ENCODE data around the gene AHCY. TPM values are rescaled to one million over a fixed set of nuclear protein-coding genes. Genes with fewer than 3 reads are reported as not detected.
"Not testable (repeated sequence)": the region's sequence is repeated elsewhere in the genome, so short reads cannot be mapped to it uniquely, and the experiment has no call there.

Gene AHCY
- total RNA-seq, 2 experiments from 2014 or later, result 183 to 189 TPM

DNA sequence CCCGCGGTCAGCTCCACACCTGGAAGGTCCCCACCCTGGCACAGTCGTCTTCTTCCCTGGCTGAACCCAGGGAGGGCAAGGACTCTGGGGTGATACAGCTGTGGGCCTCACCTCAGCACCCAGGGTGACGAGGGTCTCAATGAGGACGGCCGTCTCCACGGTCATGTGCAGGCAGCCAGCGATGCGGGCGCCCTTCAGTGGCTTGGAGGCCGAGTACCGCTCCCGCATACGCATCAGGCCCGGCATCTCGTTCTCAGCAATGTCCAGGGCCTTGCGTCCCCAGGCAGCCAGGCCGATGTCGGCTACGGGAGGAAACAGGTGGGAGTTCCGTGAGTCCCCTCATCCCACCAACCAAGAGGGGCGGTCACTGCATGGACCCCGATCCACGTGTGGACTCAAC, 7.9 kb downstream of the AHCY start:
- ATAC-seq, result no peak
- no peak for DNase-seq
- ChIA-PET CTCF (interaction anchor here (2.7 kb wide), 1 partner anchor 18 kb away, joined by 6 read pairs; no protein-coding TSS in a partner anchor), POLR2A (no interaction called here)
- H3K36me3 Mint-ChIP-seq (ENCODE audit: low read depth), result peaks cover 42% of the 10 kb centered on the region
- no peaks in the 10 kb centered on the region for H3K9me3 Mint-ChIP-seq (ENCODE audit: low read depth)
- H3K27me3 Mint-ChIP-seq, result no peaks in the 10 kb centered on the region
- intact Hi-C loops (cut with DNase I, micrococcal nuclease), result no loop called here
- no peak overlapping the region for H3K27ac Mint-ChIP-seq
- no peak overlapping the region for H3K4me3 Mint-ChIP-seq
- H3K4me1 Mint-ChIP-seq, result no peaks in the 10 kb centered on the region

DNA sequence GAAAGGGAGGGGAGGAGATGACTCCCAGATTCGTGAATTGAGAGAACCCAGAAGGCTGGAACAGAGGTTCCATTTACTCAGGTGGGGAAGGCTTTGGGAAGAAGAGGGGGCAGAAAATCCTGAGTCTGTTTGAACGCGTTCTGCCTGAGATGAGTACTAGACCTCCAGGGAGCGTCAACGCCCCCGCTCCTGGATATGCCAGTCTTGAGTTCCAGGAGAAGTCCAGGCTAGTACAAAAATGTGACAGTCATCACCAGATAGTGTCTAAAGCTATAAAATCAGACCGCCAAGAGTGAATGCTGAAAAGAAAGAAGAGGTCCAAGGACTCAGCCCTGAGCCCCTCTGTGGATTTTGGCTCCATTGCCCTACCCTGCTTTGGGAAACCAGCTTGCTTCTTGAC, 8.6 kb downstream of the AHCY start:
- ATAC-seq (no peak), DNase-seq (no peak)
- Mint-ChIP-seq H3K4me3 (no peak overlapping the region), H3K27me3 (no peaks in the 10 kb centered on the region), H3K27ac (no peak overlapping the region), H3K4me1 (no peaks in the 10 kb centered on the region), H3K9me3 (ENCODE audit: low read depth) (no peaks in the 10 kb centered on the region), H3K36me3 (ENCODE audit: low read depth) (peaks cover 49% of the 10 kb centered on the region)
- ChIA-PET CTCF (interaction anchor here (2.7 kb wide), 1 partner anchor 18 kb away, joined by 6 read pairs; no protein-coding TSS in a partner anchor), POLR2A (no interaction called here)
- intact Hi-C loops (cut with DNase I, micrococcal nuclease), result no loop called here

DNA sequence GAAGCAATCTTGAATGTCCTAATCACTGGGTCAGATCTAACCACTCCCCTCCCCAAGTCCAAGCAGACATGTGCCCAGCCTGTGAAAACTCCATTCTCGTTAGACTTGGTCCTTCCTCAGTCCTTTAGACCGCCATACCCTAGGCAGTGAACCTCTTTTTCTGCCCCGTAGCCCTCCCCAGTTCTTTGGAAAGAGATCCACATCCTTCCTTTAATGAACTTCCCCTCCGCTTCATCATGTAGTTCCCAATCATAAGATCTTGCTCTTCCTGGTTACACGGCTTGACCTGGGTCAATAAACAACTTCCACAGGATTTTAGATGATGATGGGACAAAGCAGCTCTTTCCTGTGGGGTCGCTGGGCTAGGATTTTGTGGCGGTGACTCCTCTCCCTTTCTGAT, 9.6 kb downstream of the AHCY start:
- H3K4me3 Mint-ChIP-seq, result no peak overlapping the region
- ChIA-PET POLR2A (interaction anchor here (0.6 kb wide), 1 partner anchor 9 kb away, joined by 3 read pairs; the partner anchor contains the start of gene AHCY), CTCF (no interaction called here)
- H3K36me3 Mint-ChIP-seq (ENCODE audit: low read depth), result peaks cover 52% of the 10 kb centered on the region
- H3K9me3 Mint-ChIP-seq (ENCODE audit: low read depth), result no peaks in the 10 kb centered on the region
- no peaks in the 10 kb centered on the region for H3K27me3 Mint-ChIP-seq
- no peak overlapping the region for H3K27ac Mint-ChIP-seq
- intact Hi-C loops (cut with DNase I, micrococcal nuclease), result no loop called here
- DNase-seq (no peak), ATAC-seq (no peak)
- no peaks in the 10 kb centered on the region for H3K4me1 Mint-ChIP-seq

DNA sequence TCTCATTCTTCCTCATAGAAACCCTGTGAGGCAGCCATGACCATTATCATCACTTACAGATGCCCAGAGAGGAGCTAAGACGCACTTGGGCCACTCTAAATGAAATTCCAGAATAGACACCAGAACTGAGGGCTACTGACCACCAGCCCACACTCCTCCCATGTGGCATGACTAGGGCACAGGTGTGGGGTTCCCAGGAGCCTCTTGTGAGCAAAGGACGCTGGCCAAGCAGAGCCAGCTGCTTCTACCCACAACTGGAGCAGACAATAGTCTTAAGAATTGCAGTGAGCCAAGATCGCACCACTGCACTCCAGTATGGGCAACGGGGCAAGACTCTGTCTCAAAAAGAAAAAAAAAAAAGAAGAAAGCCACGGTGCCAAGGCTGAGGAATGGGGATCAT, 10.0 kb downstream of the AHCY start:
- H3K4me3 Mint-ChIP-seq, result no peak overlapping the region
- ChIA-PET POLR2A (interaction anchor here (0.6 kb wide), 1 partner anchor 10 kb away, joined by 3 read pairs; the partner anchor contains the start of gene AHCY), CTCF (no interaction called here)
- H3K9me3 Mint-ChIP-seq (ENCODE audit: low read depth), result no peaks in the 10 kb centered on the region
- H3K27me3 Mint-ChIP-seq, result no peaks in the 10 kb centered on the region
- no peak for DNase-seq
- H3K27ac Mint-ChIP-seq, result no peak overlapping the region
- peaks cover 52% of the 10 kb centered on the region for H3K36me3 Mint-ChIP-seq (ENCODE audit: low read depth)
- H3K4me1 Mint-ChIP-seq, result no peaks in the 10 kb centered on the region
- ATAC-seq, result no peak
- intact Hi-C loops (cut with DNase I, micrococcal nuclease), result no loop called here

DNA sequence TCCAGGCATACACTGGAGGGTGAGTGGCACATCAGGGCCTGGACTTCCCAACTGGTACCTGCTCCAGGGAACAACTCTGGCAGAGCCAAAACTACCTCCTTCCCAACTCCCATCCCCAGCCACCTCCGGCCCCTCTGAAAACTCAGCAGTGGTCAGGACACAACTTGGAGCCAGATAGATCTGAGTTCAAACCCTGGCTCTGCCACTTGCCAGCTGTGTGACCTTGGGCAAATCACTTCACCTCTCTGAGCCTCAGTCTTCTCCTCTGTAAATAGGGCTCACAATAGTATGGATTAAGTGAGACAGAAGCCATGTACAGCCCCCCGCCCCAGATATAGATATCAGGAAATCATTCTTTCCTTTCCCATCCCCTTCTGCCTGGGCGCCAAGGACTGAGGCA, 10.7 kb downstream of the AHCY start:
- ChIA-PET CTCF (no interaction called here), POLR2A (no interaction called here)
- ATAC-seq, result no peak
- H3K4me3 Mint-ChIP-seq, result no peak overlapping the region
- H3K27ac Mint-ChIP-seq, result no peak overlapping the region
- intact Hi-C loops (cut with DNase I, micrococcal nuclease), result no loop called here
- no peak for DNase-seq
- H3K36me3 Mint-ChIP-seq (ENCODE audit: low read depth), result peaks cover 52% of the 10 kb centered on the region
- H3K9me3 Mint-ChIP-seq (ENCODE audit: low read depth), result no peaks in the 10 kb centered on the region
- H3K4me1 Mint-ChIP-seq, result no peaks in the 10 kb centered on the region
- no peaks in the 10 kb centered on the region for H3K27me3 Mint-ChIP-seq

DNA sequence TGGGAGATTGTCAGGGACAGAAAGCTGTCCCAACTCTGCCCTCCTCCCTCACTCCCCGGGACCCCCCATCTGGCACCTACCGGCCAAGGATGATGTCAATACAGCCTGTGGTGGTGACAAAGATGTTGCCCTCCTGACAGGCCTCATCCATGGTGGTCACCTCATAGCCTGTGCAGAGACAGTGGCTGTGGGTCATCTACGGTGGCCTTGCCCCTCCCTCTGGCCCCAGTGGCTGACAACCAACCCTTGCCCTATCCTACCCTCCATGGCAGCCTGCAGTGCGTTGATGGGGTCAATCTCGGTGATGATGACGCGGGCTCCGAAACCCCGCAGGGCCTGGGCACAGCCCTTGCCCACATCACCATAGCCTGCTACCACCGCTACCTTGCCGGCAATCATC, 12.7 kb downstream of the AHCY start:
- no peak overlapping the region for H3K4me3 Mint-ChIP-seq
- no peaks in the 10 kb centered on the region for H3K4me1 Mint-ChIP-seq
- no peaks in the 10 kb centered on the region for H3K27me3 Mint-ChIP-seq
- intact Hi-C loops (cut with DNase I, micrococcal nuclease), result no loop called here
- H3K36me3 Mint-ChIP-seq (ENCODE audit: low read depth), result peaks cover 60% of the 10 kb centered on the region
- H3K9me3 Mint-ChIP-seq (ENCODE audit: low read depth), result no peaks in the 10 kb centered on the region
- no peak overlapping the region for H3K27ac Mint-ChIP-seq
- ATAC-seq (no peak), DNase-seq (no peak)
- POLR2A ChIA-PET, result interaction anchor here (0.5 kb wide), 1 partner anchor 799 kb away, joined by 3 read pairs; no protein-coding TSS in a partner anchor
- CTCF ChIA-PET, result interaction anchor here (0.6 kb wide), 1 partner anchor 80 kb away, joined by 3 read pairs; no protein-coding TSS in a partner anchor

DNA sequence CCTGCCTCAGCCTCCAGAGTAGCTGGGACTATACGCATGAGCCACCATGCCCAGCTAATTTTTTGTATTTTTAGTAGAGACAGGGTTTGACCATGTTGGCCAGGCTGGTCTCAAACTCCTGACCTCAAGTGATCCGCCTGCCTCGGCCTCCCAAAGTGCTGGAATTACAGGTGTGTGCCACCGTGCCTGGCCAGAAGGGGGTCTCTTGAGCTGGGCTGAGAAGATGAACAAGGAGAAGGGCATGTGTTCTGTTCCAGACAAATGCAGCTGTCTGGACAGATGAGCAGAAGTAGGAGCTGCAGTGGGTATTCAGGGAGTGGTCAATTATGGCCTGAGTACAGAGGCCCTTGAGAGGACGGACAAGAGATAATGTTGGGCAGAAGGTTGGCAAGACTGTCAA, 15.7 kb downstream of the AHCY start:
- DNase-seq; H3K4me1 Mint-ChIP-seq; H3K9me3 Mint-ChIP-seq (ENCODE audit: low read depth); ATAC-seq; H3K27ac Mint-ChIP-seq; H3K4me3 Mint-ChIP-seq; H3K27me3 Mint-ChIP-seq; intact Hi-C loops (cut with DNase I, micrococcal nuclease); POLR2A ChIA-PET: not testable (repeated sequence)
- H3K36me3 Mint-ChIP-seq (ENCODE audit: low read depth), result peaks cover 64% of the 10 kb centered on the region
- CTCF ChIA-PET, result interaction anchor here (1.8 kb wide), 1 partner anchor 9 kb away, joined by 6 read pairs; no protein-coding TSS in a partner anchor

DNA sequence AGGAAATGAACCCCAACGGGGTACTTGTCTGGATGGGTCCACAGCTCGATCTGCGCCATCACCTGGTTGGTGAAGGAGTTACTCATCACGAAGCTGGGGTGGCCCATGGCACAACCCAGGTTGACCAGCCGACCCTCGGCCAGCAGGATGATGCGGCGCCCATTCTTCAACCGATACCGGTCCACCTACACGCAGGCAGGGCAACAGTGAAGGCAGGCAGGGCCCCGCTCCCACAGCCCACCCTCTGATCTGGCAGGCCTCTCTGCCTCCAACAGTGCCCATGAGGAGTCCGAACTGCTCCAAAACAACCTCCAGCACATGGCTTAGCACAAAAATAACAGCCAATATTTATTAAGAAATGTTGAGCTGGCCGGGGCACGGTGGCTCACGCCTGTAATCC, 17.7 kb downstream of the AHCY start:
- Mint-ChIP-seq H3K27me3 (no peaks in the 10 kb centered on the region), H3K4me1 (no peaks in the 10 kb centered on the region), H3K4me3 (no peak overlapping the region), H3K27ac (no peak overlapping the region), H3K36me3 (ENCODE audit: low read depth) (peaks cover 64% of the 10 kb centered on the region), H3K9me3 (ENCODE audit: low read depth) (no peaks in the 10 kb centered on the region)
- intact Hi-C loops (cut with DNase I, micrococcal nuclease), result no loop called here
- ChIA-PET CTCF (interaction anchor here (1.0 kb wide), 1 partner anchor 27 kb away, joined by 3 read pairs; no protein-coding TSS in a partner anchor), POLR2A (no interaction called here)
- ATAC-seq (no peak), DNase-seq (no peak)

DNA sequence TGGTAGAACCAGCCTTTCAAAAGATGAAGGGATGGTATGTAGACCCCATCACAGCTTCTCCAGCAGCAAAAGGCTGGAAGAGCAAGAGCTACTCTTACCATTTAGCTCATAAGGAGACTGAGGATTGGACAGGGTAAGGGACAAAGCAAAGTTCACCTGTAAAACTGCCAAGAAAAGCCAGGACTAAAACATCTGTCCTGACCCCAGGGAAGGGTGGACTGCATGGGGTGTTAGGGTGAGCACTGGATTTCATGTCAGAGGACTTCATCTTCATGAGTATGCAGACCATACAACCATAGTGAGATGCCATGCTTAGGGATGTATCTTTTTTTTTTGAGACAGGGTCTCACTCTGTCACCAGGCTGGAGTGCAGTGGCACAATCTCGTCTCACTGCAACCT, 19.3 kb downstream of the AHCY start:
- H3K9me3 Mint-ChIP-seq (ENCODE audit: low read depth), result no peaks in the 10 kb centered on the region
- no peaks in the 10 kb centered on the region for H3K27me3 Mint-ChIP-seq
- no peak overlapping the region for H3K27ac Mint-ChIP-seq
- H3K4me1 Mint-ChIP-seq, result no peaks in the 10 kb centered on the region
- H3K4me3 Mint-ChIP-seq, result no peak overlapping the region
- CTCF ChIA-PET, result no interaction called here
- intact Hi-C loops (cut with DNase I, micrococcal nuclease), result loop anchor here in 1 of 2 experiments (2.0 kb wide), 1 partner anchor 69 kb away; no protein-coding TSS in a partner anchor
- ATAC-seq (no peak), DNase-seq (no peak)
- H3K36me3 Mint-ChIP-seq (ENCODE audit: low read depth), result peaks cover 64% of the 10 kb centered on the region
- POLR2A ChIA-PET, result no interaction called here

DNA sequence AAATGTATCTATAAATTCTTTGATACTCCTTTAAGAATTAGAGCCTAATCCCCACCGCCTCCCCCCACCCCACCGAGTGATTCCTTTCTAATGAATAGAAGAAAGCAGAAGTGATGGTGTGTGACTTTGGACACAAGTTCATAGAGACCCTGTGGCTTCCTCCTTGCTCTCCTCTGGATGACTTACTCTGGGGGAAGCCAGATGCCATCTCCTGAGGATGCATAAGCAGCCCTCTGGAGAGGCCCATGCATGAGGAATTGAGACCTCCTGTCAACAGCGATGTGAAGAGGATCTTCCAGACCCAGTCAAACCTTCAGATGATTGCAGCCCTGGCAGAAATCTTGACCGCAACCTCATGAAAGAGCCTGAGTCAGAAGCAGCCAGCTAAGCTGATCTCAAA, 21.1 kb downstream of the AHCY start:
- Mint-ChIP-seq H3K27ac (no peak overlapping the region), H3K27me3 (no peaks in the 10 kb centered on the region), H3K9me3 (ENCODE audit: low read depth) (no peaks in the 10 kb centered on the region), H3K4me3 (no peak overlapping the region), H3K36me3 (ENCODE audit: low read depth) (peaks cover 64% of the 10 kb centered on the region), H3K4me1 (no peaks in the 10 kb centered on the region)
- intact Hi-C loops (cut with DNase I, micrococcal nuclease), result loop anchor here in 1 of 2 experiments (2.0 kb wide), 1 partner anchor 71 kb away; no protein-coding TSS in a partner anchor
- CTCF ChIA-PET, result no interaction called here
- DNase-seq (no peak), ATAC-seq (no peak)
- POLR2A ChIA-PET, result interaction anchor here (0.5 kb wide), 1 partner anchor 104 kb away, joined by 3 read pairs; no protein-coding TSS in a partner anchor

DNA sequence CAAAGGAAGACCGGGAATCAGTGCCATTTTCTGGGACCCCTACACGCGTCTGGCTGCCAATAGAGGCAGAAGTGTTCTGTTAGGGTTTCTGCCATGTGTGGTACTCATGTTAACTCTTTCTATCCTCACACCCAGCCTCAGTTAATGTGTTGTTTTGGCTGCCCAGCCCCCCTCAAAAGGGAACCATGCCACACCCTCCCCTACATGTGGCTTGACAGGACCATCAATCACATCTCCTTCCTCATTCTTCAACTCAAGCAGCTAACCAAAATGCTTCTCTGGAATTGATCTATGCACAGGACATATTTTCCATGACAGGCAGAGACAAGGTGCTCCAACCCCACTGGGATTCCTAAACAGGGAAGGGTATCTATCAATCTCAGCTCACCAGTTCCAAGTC, 22.0 kb downstream of the AHCY start:
- H3K27me3 Mint-ChIP-seq, result no peaks in the 10 kb centered on the region
- no peak overlapping the region for H3K4me3 Mint-ChIP-seq
- intact Hi-C loops (cut with DNase I, micrococcal nuclease), result no loop called here
- no peaks in the 10 kb centered on the region for H3K4me1 Mint-ChIP-seq
- peaks cover 59% of the 10 kb centered on the region for H3K36me3 Mint-ChIP-seq (ENCODE audit: low read depth)
- ChIA-PET POLR2A (no interaction called here), CTCF (interaction anchor here (0.8 kb wide), 1 partner anchor 89 kb away, joined by 5 read pairs; no protein-coding TSS in a partner anchor)
- H3K27ac Mint-ChIP-seq, result no peak overlapping the region
- H3K9me3 Mint-ChIP-seq (ENCODE audit: low read depth), result no peaks in the 10 kb centered on the region
- ATAC-seq (no peak), DNase-seq (no peak)

DNA sequence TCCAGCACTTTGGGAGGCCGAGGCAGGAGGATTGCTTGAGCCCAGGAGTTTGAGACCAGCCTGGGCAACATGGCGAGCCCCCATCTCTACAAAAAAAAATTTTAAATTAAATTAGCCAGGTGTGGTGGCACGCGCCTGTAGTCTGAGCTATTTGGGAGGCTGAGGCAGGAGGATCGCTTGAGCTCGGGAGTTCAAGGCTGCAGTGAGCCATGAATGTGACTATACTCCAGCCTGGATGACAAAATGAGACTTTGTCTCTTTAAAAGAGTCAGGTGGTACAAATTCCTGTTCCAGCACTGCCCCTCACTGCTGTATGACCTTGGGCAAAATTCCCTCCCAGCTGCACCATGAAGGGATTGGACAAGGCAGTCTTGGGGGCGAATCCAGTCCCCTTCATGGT, 28.5 kb downstream of the AHCY start:
- intact Hi-C loops (cut with DNase I, micrococcal nuclease), result no loop called here
- Mint-ChIP-seq H3K4me3 (no peak overlapping the region), H3K27ac (no peak overlapping the region), H3K9me3 (ENCODE audit: low read depth) (no peaks in the 10 kb centered on the region), H3K36me3 (ENCODE audit: low read depth) (peaks cover 28% of the 10 kb centered on the region), H3K4me1 (peaks cover 3% of the 10 kb centered on the region), H3K27me3 (no peaks in the 10 kb centered on the region)
- ChIA-PET CTCF (no interaction called here), POLR2A (no interaction called here)
- DNase-seq (no peak), ATAC-seq (no peak)

Data from activated CD4-positive, alpha-beta T cell treated with anti-CD3 and anti-CD28 coated beads for 36 hours (primary cell).